GM13976 (cell line): Measurements from ENCODE around the gene DLX4.

Experiments
- DNase-seq: peaks from one replicate; pipeline ENCODE4 v3.0.0; 2012; ENCODE audit warnings: low spot score
- CTCF ChIP-seq: IDR thresholded peaks from 2 replicates; pipeline ENCODE4 v1.5.1; 2012; ENCODE audit warnings: borderline replicate concordance, mild to moderate bottlenecking; ENCODE audit not compliant: insufficient read depth; ENCODE audit errors: extremely low read depth, missing control alignments, control extremely low read depth
- in situ Hi-C: fragments of 300-500 bp; cut with MboI; formaldehyde crosslinking; loops from one replicate; pipeline ENCODE4 v1.12.0; 2022; ENCODE audit warnings: low sequenced_read_pairs, mixed read lengths, inconsistent platforms; ENCODE audit not compliant: unreplicated experiment

The DLX4 gene

GRCh38 chr17:49984283-49984682 lies 15.3 kb downstream of the DLX4 start:
- no peak for TF ChIP-seq CTCF
- in situ Hi-C loops: no loop called here
- DNase-seq: no peak

GRCh38 chr17:49984776-49985175 lies 15.8 kb downstream of the DLX4 start:
- no peak for DNase-seq
- no peak for TF ChIP-seq CTCF
- in situ Hi-C loops: no loop called here

- in situ Hi-C loops: no loop called here
- no peak for DNase-seq
- no peak for TF ChIP-seq CTCF
Measured at GRCh38 chr17:49985310-49985990, 16.5 kb downstream of the DLX4 start.

- TF ChIP-seq CTCF: no peak
- in situ Hi-C loops: no loop called here
- no peak for DNase-seq
Measured at GRCh38 chr17:49986396-49987289, 17.7 kb downstream of the DLX4 start.

GRCh38 chr17:49987290-49987585 lies 18.2 kb downstream of the DLX4 start:
- no peak for DNase-seq
- in situ Hi-C loops: no loop called here
- TF ChIP-seq CTCF: no peak

GRCh38 chr17:49987681-49988441 lies 18.9 kb downstream of the DLX4 start:
- in situ Hi-C loops: no loop called here
- no peak for TF ChIP-seq CTCF
- no peak for DNase-seq
